ENCODE measurements around the gene LY6G6D. TPM values are rescaled to one million over a fixed set of nuclear protein-coding genes. Genes with fewer than 3 reads are reported as not detected.

Gene LY6G6D
- total RNA-seq, 4 donors from 2014 or later: not detected

DNA sequence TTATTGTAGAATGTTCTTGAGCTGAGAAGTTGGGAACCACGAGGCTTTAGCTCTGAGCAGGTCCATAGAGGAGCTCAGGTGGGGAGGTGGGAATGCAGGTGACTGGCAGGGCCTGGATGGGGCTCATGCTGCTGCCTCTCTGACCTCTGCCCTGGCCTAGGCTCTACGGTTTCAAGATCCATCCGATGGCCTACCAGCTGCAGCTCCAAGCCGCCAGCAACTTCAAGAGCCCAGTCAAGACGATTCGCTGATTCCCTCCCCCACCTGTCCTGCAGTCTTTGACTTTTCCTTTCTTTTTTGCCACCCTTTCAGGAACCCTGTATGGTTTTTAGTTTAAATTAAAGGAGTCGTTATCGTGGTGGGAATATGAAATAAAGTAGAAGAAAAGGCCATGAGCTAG, 45.5 kb upstream of the LY6G6D start, which contains the start of gene LY6G5B:
TSS of gene LY6G5B (plus strand) at position 301 of the 400 bp plus-strand sequence. CDS start 975 bp downstream, outside the sequence.
- intact Hi-C loops (cut with DNase I; ENCODE audit: low total_unique reads): loop anchor here (5.0 kb wide), 2 partner anchors 163 to 508 kb away; partner anchors contain the start of genes AGPAT1 and RNF5
- Histone ChIP-seq H3K4me3 (no peak within 1 kb of the TSS), H3K27me3 (no peaks in the 10 kb centered on the region), H3K4me1 (peaks cover 11 to 19% of the 10 kb centered on the region in 2 donors), H3K9me3 (no peaks in the 10 kb centered on the region), H3K36me3 (peaks cover 4 to 68% of the 10 kb centered on the region in 2 donors), H3K27ac (no peak within 1 kb of the TSS)
- no peak for ATAC-seq
- DNase-seq: no peak
- in situ Hi-C loops (cut with MboI; ENCODE audit: low sequenced_read_pairs in 4 of 4): loop anchor here in 2 of 4 donors (10.0 to 25.0 kb wide), 3 partner anchors 165 to 518 kb away; partner anchors contain the start of genes AGER (in 2 of the 2), AGPAT1 (in 2 of the 2), GPSM3 (in 2 of the 2) and PBX2 (in 2 of the 2)
- no peak for TF ChIP-seq POLR2A (IDR thresholded peaks at IDR 0.05)
- TF ChIP-seq, protein P1, sequence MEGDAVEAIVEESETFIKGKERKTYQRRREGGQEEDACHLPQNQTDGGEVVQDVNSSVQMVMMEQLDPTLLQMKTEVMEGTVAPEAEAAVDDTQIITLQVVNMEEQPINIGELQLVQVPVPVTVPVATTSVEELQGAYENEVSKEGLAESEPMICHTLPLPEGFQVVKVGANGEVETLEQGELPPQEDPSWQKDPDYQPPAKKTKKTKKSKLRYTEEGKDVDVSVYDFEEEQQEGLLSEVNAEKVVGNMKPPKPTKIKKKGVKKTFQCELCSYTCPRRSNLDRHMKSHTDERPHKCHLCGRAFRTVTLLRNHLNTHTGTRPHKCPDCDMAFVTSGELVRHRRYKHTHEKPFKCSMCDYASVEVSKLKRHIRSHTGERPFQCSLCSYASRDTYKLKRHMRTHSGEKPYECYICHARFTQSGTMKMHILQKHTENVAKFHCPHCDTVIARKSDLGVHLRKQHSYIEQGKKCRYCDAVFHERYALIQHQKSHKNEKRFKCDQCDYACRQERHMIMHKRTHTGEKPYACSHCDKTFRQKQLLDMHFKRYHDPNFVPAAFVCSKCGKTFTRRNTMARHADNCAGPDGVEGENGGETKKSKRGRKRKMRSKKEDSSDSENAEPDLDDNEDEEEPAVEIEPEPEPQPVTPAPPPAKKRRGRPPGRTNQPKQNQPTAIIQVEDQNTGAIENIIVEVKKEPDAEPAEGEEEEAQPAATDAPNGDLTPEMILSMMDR (IDR thresholded peaks at IDR 0.05 in 4 of 5, conservative IDR thresholded peaks at IDR 0.05 in 1 of 5): no peak

DNA sequence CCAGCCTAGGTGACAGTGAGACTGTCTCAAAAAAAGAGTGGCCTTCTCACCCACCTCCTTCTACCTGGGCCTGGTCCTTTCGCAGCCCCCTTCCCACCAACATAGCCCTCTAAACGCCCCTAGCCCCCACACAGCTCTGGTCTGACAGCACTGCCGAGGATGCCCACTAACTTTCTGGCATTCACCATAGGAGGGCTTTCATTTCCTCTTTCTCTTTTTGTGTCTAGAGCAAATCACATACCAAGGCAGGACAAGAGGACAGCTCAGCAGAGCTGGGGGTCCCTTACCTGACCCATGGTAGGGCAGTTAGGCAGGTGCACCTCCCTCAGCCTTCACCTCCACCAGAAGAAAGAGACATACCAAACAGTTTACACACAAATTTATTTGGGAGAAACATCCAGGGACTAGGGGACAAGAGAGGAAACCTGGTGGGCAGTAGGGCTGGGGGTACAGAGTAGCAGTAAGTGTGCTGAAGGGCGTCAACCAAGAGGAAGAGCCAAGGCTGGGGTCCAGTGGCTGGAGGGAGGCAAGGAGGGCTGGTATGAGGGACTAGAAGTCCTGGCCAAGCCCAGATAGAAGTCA, 38.7 kb upstream of the LY6G6D start:
- no peak for DNase-seq
- H3K4me3 ChIP-seq: no peak overlapping the region
- no peak for TF ChIP-seq POLR2A (IDR thresholded peaks at IDR 0.05)
- TF ChIP-seq, protein P1 (IDR thresholded peaks at IDR 0.05 in 4 of 5, conservative IDR thresholded peaks at IDR 0.05 in 1 of 5): no peak
- H3K4me1 ChIP-seq: peaks cover 11% of the 10 kb centered on the region in 2 donors
- peaks cover 0 to 20% of the 10 kb centered on the region in 2 donors for H3K36me3 ChIP-seq
- ATAC-seq: no peak
- no peaks in the 10 kb centered on the region for H3K9me3 ChIP-seq
- intact Hi-C loops (cut with DNase I; ENCODE audit: low total_unique reads) (no loop called here), in situ Hi-C loops (cut with MboI; ENCODE audit: low sequenced_read_pairs in 4 of 4) (loop anchor here in 1 of 4 donors (10.0 to 25.0 kb wide), 2 partner anchors 158 to 286 kb away; partner anchors contain the start of genes DXO, NELFE and SKIC2)
- H3K27me3 ChIP-seq: no peaks in the 10 kb centered on the region
- no peak overlapping the region for H3K27ac ChIP-seq

DNA sequence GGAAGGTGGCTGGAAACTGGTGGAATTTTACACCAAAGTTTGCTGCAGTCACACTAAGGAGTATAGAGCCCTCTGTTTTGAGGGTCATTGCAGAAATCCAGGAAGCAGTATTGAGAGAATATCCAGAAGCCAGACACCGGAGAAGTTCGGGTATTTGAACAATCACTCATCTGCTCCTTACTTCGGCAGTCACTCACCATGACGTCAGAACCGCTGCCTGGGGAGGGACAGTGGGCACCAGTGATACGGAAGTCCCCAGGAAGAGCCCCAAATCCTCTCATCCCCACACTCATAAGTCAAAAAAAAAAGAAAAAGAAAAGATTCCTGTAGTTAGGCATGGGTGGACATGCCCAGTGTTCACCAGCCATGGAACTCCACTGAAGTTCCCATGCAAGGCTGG, 38.2 kb upstream of the LY6G6D start:
- ATAC-seq: no peak
- DNase-seq: no peak
- intact Hi-C loops (cut with DNase I; ENCODE audit: low total_unique reads): no loop called here

DNA sequence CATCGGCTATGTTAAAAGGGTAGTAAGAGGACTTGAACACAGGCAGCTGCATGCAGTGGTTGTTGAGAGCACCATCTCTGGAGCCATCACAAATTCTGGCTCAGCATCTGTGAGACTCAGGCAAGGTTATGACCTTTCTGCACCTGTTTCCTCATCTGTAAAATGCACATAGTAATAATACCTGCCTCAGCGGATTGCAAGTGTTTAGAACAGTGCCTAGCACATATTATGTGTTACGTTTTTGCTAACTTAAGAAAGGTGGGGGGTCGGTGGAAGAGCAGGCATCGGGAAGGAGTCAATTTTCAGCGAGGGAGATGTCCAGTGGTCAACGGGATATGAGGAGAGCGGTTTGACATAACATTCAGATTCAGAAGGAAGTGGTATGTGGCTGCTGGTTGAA, 37.2 kb upstream of the LY6G6D start:
- H3K36me3 ChIP-seq: peaks cover 0 to 5% of the 10 kb centered on the region in 2 donors
- H3K4me1 ChIP-seq: peaks cover 13% of the 10 kb centered on the region in 2 donors
- TF ChIP-seq POLR2A (IDR thresholded peaks at IDR 0.05): no peak
- TF ChIP-seq, protein P1 (IDR thresholded peaks at IDR 0.05 in 4 of 5, conservative IDR thresholded peaks at IDR 0.05 in 1 of 5): no peak
- H3K27ac ChIP-seq: no peak overlapping the region
- intact Hi-C loops (cut with DNase I; ENCODE audit: low total_unique reads): no loop called here
- DNase-seq (no peak), ATAC-seq (no peak)
- H3K27me3 ChIP-seq: no peaks in the 10 kb centered on the region
- in situ Hi-C loops (cut with MboI; ENCODE audit: low sequenced_read_pairs in 4 of 4): loop anchor here in 1 of 4 donors (10.0 to 25.0 kb wide), 2 partner anchors 157 to 284 kb away; partner anchors contain the start of genes DXO, NELFE and SKIC2
- H3K9me3 ChIP-seq: no peaks in the 10 kb centered on the region
- no peak overlapping the region for H3K4me3 ChIP-seq

More for the DNA sequence above, 38.2 kb upstream of the LY6G6D start:
- Histone ChIP-seq H3K27me3 (no peaks in the 10 kb centered on the region), H3K4me3 (no peak overlapping the region), H3K4me1 (peaks cover 13% of the 10 kb centered on the region in 2 donors), H3K36me3 (peaks cover 0 to 15% of the 10 kb centered on the region in 2 donors), H3K27ac (no peak overlapping the region), H3K9me3 (no peaks in the 10 kb centered on the region)
- TF ChIP-seq POLR2A (IDR thresholded peaks at IDR 0.05): no peak
- TF ChIP-seq, protein P1 (IDR thresholded peaks at IDR 0.05 in 4 of 5, conservative IDR thresholded peaks at IDR 0.05 in 1 of 5): no peak
- in situ Hi-C loops (cut with MboI; ENCODE audit: low sequenced_read_pairs in 4 of 4): loop anchor here in 1 of 4 donors (10.0 to 25.0 kb wide), 2 partner anchors 158 to 285 kb away; partner anchors contain the start of genes DXO, NELFE and SKIC2

All from gastrocnemius medialis (tissue), 4 donors.